ENCODE data around the gene OXTR. TPM values are rescaled to one million over a fixed set of nuclear protein-coding genes. Genes with fewer than 3 reads are reported as not detected.

Gene OXTR
- polyA plus RNA-seq, 1 donor from 2014 or later, result 1.7 TPM

GRCh38 chr3:8764528-8764927, 4.9 kb downstream of the OXTR start:
- H3K4me2 ChIP-seq (ENCODE audit: low read length), result no peak overlapping the region
- no peaks in the 10 kb centered on the region for H3K79me2 ChIP-seq (replicated peaks; ENCODE audit: insufficient read depth, low read length)
- no peaks in the 10 kb centered on the region for H3K36me3 ChIP-seq (ENCODE audit: insufficient read depth, low read length)
- H3K27ac ChIP-seq (ENCODE audit: low read length), result no peak overlapping the region
- peaks cover 27% of the 10 kb centered on the region for H3K27me3 ChIP-seq (ENCODE audit: insufficient read depth, low read depth, low read length)
- no peaks in the 10 kb centered on the region for H3K9me3 ChIP-seq (ENCODE audit: low read length)
- no peak for TF ChIP-seq POLR2AphosphoS5 (IDR thresholded peaks at IDR 0.05)
- TF ChIP-seq REST (IDR thresholded peaks at IDR 0.05; ENCODE audit: borderline replicate concordance), result no peak
- no peak for TF ChIP-seq TAF1 (IDR thresholded peaks at IDR 0.05; ENCODE audit: low read depth)
- no peaks in the 10 kb centered on the region for H3F3A ChIP-seq (ENCODE audit: insufficient read depth, low read length, poor library complexity, severe bottlenecking)
- H3K9me2 ChIP-seq (ENCODE audit: insufficient read depth, low read length), result no peaks in the 10 kb centered on the region
- H4K20me1 ChIP-seq (ENCODE audit: insufficient read depth), result no peaks in the 10 kb centered on the region
- no peak overlapping the region for H2AFZ ChIP-seq (ENCODE audit: low read depth, low read length)
- no peak overlapping the region for H3K4me3 ChIP-seq (ENCODE audit: low read length)
- no peak overlapping the region for H3K9ac ChIP-seq (ENCODE audit: low read length)

- H3K9ac ChIP-seq (ENCODE audit: low read length), result no peak overlapping the region
- H3K4me2 ChIP-seq (ENCODE audit: low read length), result no peak overlapping the region
- no peak overlapping the region for H3K4me3 ChIP-seq (ENCODE audit: low read length)
- H2AFZ ChIP-seq (ENCODE audit: low read depth, low read length), result no peak overlapping the region
- TF ChIP-seq SMC3 (conservative IDR thresholded peaks at IDR 0.05; ENCODE audit: poor library complexity), result no peak
- no peaks in the 10 kb centered on the region for H4K20me1 ChIP-seq (ENCODE audit: insufficient read depth)
- peaks cover 9% of the 10 kb centered on the region for H3K27me3 ChIP-seq (ENCODE audit: insufficient read depth, low read depth, low read length)
- H3K27ac ChIP-seq (ENCODE audit: low read length), result no peak overlapping the region
- H3K9me3 ChIP-seq (ENCODE audit: low read length), result no peaks in the 10 kb centered on the region
- H3K36me3 ChIP-seq (ENCODE audit: insufficient read depth, low read length), result no peaks in the 10 kb centered on the region
- H3K9me2 ChIP-seq (ENCODE audit: insufficient read depth, low read length), result no peaks in the 10 kb centered on the region
- H3K79me2 ChIP-seq (replicated peaks; ENCODE audit: insufficient read depth, low read length), result no peaks in the 10 kb centered on the region
- H3F3A ChIP-seq (ENCODE audit: insufficient read depth, low read length, poor library complexity, severe bottlenecking), result no peaks in the 10 kb centered on the region
Observed at GRCh38 chr3:8762607-8763377, 6.6 kb downstream of the OXTR start.

- H3K9ac ChIP-seq (ENCODE audit: low read length), result no peak overlapping the region
- peaks cover 2% of the 10 kb centered on the region for H3K27me3 ChIP-seq (ENCODE audit: insufficient read depth, low read depth, low read length)
- no peaks in the 10 kb centered on the region for H4K20me1 ChIP-seq (ENCODE audit: insufficient read depth)
Observed at GRCh38 chr3:8761866-8762265, 7.5 kb downstream of the OXTR start.

More at GRCh38 chr3:8761866-8762265, 7.5 kb downstream of the OXTR start:
- Histone ChIP-seq H3K9me2 (ENCODE audit: insufficient read depth, low read length) (no peaks in the 10 kb centered on the region), H3F3A (ENCODE audit: insufficient read depth, low read length, poor library complexity, severe bottlenecking) (no peaks in the 10 kb centered on the region), H3K36me3 (ENCODE audit: insufficient read depth, low read length) (no peaks in the 10 kb centered on the region), H3K9me3 (ENCODE audit: low read length) (no peaks in the 10 kb centered on the region), H3K79me2 (replicated peaks; ENCODE audit: insufficient read depth, low read length) (no peaks in the 10 kb centered on the region), H3K4me3 (ENCODE audit: low read length) (no peak overlapping the region), H2AFZ (ENCODE audit: low read depth, low read length) (no peak overlapping the region), H3K4me2 (ENCODE audit: low read length) (no peak overlapping the region), H3K27ac (ENCODE audit: low read length) (no peak overlapping the region)
- TF ChIP-seq RAD21 (conservative IDR thresholded peaks at IDR 0.05), result no peak
- TF ChIP-seq EZH2 (IDR thresholded peaks at IDR 0.05; ENCODE audit: borderline replicate concordance, insufficient read depth, low read length, poor library complexity, severe bottlenecking), result no peak
- no peak for TF ChIP-seq MXI1 (conservative IDR thresholded peaks at IDR 0.05; ENCODE audit: poor library complexity, severe bottlenecking)
- no peak for TF ChIP-seq POLR2AphosphoS5 (IDR thresholded peaks at IDR 0.05)
- no peak for TF ChIP-seq REST (IDR thresholded peaks at IDR 0.05; ENCODE audit: borderline replicate concordance)
- no peak for TF ChIP-seq SMC3 (conservative IDR thresholded peaks at IDR 0.05; ENCODE audit: poor library complexity)
- no peak for TF ChIP-seq EP300 (conservative IDR thresholded peaks at IDR 0.05; ENCODE audit: poor library complexity, severe bottlenecking)
- TF ChIP-seq TAF1 (IDR thresholded peaks at IDR 0.05; ENCODE audit: low read depth), result no peak
- no peak for TF ChIP-seq CTCF (IDR thresholded peaks at IDR 0.05; ENCODE audit: poor library complexity, severe bottlenecking)
